ENCODE measurements around the gene LYRM9.

DNA sequence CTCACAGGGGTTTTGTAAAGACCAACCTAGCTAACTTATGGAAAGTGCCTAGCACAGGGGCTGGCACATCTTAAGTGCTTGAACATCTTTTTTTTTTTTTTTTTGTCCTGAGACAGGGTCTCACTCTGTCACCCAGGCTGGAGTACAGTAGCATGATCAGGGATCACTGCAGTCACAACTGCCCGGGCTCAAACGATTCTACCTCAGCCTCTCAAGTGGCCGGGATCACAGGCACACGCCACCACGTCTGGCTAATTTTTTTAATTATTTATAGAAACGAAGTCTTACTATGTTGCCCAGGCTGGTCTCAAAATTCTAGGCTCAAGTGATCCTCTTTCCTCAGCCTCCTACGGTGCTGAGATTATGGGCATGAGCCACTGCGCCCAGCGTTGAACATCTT, 1.3 kb downstream of the LYRM9 start:
- no peak for TF ChIP-seq EZH2 (IDR thresholded peaks at IDR 0.05; ENCODE audit: low read length, missing control alignments)
- TF ChIP-seq, protein P1, sequence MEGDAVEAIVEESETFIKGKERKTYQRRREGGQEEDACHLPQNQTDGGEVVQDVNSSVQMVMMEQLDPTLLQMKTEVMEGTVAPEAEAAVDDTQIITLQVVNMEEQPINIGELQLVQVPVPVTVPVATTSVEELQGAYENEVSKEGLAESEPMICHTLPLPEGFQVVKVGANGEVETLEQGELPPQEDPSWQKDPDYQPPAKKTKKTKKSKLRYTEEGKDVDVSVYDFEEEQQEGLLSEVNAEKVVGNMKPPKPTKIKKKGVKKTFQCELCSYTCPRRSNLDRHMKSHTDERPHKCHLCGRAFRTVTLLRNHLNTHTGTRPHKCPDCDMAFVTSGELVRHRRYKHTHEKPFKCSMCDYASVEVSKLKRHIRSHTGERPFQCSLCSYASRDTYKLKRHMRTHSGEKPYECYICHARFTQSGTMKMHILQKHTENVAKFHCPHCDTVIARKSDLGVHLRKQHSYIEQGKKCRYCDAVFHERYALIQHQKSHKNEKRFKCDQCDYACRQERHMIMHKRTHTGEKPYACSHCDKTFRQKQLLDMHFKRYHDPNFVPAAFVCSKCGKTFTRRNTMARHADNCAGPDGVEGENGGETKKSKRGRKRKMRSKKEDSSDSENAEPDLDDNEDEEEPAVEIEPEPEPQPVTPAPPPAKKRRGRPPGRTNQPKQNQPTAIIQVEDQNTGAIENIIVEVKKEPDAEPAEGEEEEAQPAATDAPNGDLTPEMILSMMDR (conservative IDR thresholded peaks at IDR 0.05 in 1 of 2, IDR thresholded peaks at IDR 0.05 in 1 of 2; ENCODE audit: low read depth in 1 of 2, low read length in 2 of 2), result no peak
